ENCODE data around the gene TFF1. TPM values are rescaled to one million over a fixed set of nuclear protein-coding genes. Genes with fewer than 3 reads are reported as not detected.

TFF1 gene
- total RNA-seq, 1 donor from 2014 or later = not detected

GRCh38 chr21:42396799-42397745 is 30.7 kb upstream of the TFF1 start:
- Mint-ChIP-seq H3K36me3 (ENCODE audit: unreplicated experiment) (peaks cover 8% of the 10 kb centered on the region), H3K27ac (ENCODE audit: unreplicated experiment) (peak overlapping the region; percentile 96), H3K9me3 (ENCODE audit: unreplicated experiment) (peaks cover 17% of the 10 kb centered on the region), H3K4me3 (ENCODE audit: unreplicated experiment) (peak overlapping the region; percentile 79), H3K27me3 (ENCODE audit: unreplicated experiment) (peaks cover 11% of the 10 kb centered on the region), H3K4me1 (ENCODE audit: low read depth, unreplicated experiment) (peaks cover 48% of the 10 kb centered on the region)
- peak; percentile 73 for DNase-seq
- TF ChIP-seq CTCF (IDR thresholded peaks at IDR 0.05; ENCODE audit: partially characterized antibody, unreplicated experiment) = no peak

GRCh38 chr21:42395905-42396651 is 29.7 kb upstream of the TFF1 start, which contains the start of gene TMPRSS3:
Gene TMPRSS3 (minus strand): TSS chr21:42396052. CDS start chr21:42395417, 635 bp downstream.
- peaks cover 53% of the 10 kb centered on the region for H3K4me1 Mint-ChIP-seq (ENCODE audit: low read depth, unreplicated experiment)
- no peak for DNase-seq
- H3K27ac Mint-ChIP-seq (ENCODE audit: unreplicated experiment) = peak within 1 kb of the TSS; percentile 96
- H3K27me3 Mint-ChIP-seq (ENCODE audit: unreplicated experiment) = peaks cover 11% of the 10 kb centered on the region
- TF ChIP-seq CTCF (IDR thresholded peaks at IDR 0.05; ENCODE audit: partially characterized antibody, unreplicated experiment) = no peak
- H3K36me3 Mint-ChIP-seq (ENCODE audit: unreplicated experiment) = no peaks in the 10 kb centered on the region
- peak within 1 kb of the TSS; percentile 79 for H3K4me3 Mint-ChIP-seq (ENCODE audit: unreplicated experiment)
- H3K9me3 Mint-ChIP-seq (ENCODE audit: unreplicated experiment) = peaks cover 14% of the 10 kb centered on the region

GRCh38 chr21:42395302-42395701 is 29.0 kb upstream of the TFF1 start:
- TF ChIP-seq CTCF (IDR thresholded peaks at IDR 0.05; ENCODE audit: partially characterized antibody, unreplicated experiment) = no peak
- no peak for DNase-seq
- H3K9me3 Mint-ChIP-seq (ENCODE audit: unreplicated experiment) = peaks cover 15% of the 10 kb centered on the region
- peak overlapping the region; percentile 22 for H3K27ac Mint-ChIP-seq (ENCODE audit: unreplicated experiment)
- no peak overlapping the region for H3K4me3 Mint-ChIP-seq (ENCODE audit: unreplicated experiment)
- peaks cover 52% of the 10 kb centered on the region for H3K4me1 Mint-ChIP-seq (ENCODE audit: low read depth, unreplicated experiment)
- no peaks in the 10 kb centered on the region for H3K36me3 Mint-ChIP-seq (ENCODE audit: unreplicated experiment)
- H3K27me3 Mint-ChIP-seq (ENCODE audit: unreplicated experiment) = peaks cover 11% of the 10 kb centered on the region

- peaks cover 15% of the 10 kb centered on the region for H3K9me3 Mint-ChIP-seq (ENCODE audit: unreplicated experiment)
- H3K27ac Mint-ChIP-seq (ENCODE audit: unreplicated experiment) = no peak overlapping the region
- no peak for DNase-seq
- no peaks in the 10 kb centered on the region for H3K36me3 Mint-ChIP-seq (ENCODE audit: unreplicated experiment)
- no peak for TF ChIP-seq CTCF (IDR thresholded peaks at IDR 0.05; ENCODE audit: partially characterized antibody, unreplicated experiment)
- H3K4me1 Mint-ChIP-seq (ENCODE audit: low read depth, unreplicated experiment) = peaks cover 43% of the 10 kb centered on the region
- no peak overlapping the region for H3K4me3 Mint-ChIP-seq (ENCODE audit: unreplicated experiment)
- peaks cover 11% of the 10 kb centered on the region for H3K27me3 Mint-ChIP-seq (ENCODE audit: unreplicated experiment)
These were observed 27.2 kb upstream of the TFF1 start for GRCh38 chr21:42393443-42393950.
